ENCODE measurements around the gene FLRT1. TPM values are rescaled to one million over a fixed set of nuclear protein-coding genes. Genes with fewer than 3 reads are reported as not detected.

Gene FLRT1
- total and polyA plus RNA-seq, 4 experiments from 2014 or later = not detected

- H3K27me3 Mint-ChIP-seq = no peaks in the 10 kb centered on the region
- CTCF ChIA-PET (ENCODE audit: partially characterized antibody) = interaction anchor here (1.1 kb wide), 1 partner anchor 66 kb away, joined by 3 read pairs; no protein-coding TSS in a partner anchor
- no peak overlapping the region for H3K27ac Mint-ChIP-seq
- intact Hi-C loops (cut with micrococcal nuclease) = no loop called here
- Histone ChIP-seq H3K27me3 (ENCODE audit: insufficient read depth, low read length) (no peaks in the 10 kb centered on the region), H3K27ac (ENCODE audit: low read depth, low read length) (no peak overlapping the region), H3K4me1 (ENCODE audit: insufficient read depth, low read length) (no peaks in the 10 kb centered on the region), H3K4me3 (ENCODE audit: low read length in 2 of 2) (no peak overlapping the region), H3K36me3 (ENCODE audit: insufficient read depth, low read length) (no peaks in the 10 kb centered on the region), H3K9me3 (ENCODE audit: control insufficient read depth in 1 of 2, low read length in 2 of 2) (no peaks in the 10 kb centered on the region)
- no peaks in the 10 kb centered on the region for H3K9me3 Mint-ChIP-seq
- DNase-seq = no peak
- peaks cover 0 to under 1% (median 0%) of the 10 kb centered on the region in 4 donors for H3K4me1 Mint-ChIP-seq
- POLR2A ChIA-PET (ENCODE audit: partially characterized antibody) = no interaction called here
- no peaks in the 10 kb centered on the region for H3K36me3 Mint-ChIP-seq
- no peak overlapping the region for H3K4me3 Mint-ChIP-seq
These were observed 47.8 kb downstream of the FLRT1 start for GRCh38 chr11:64083398-64084080.

GRCh38 chr11:64084146-64084950 lies 48.6 kb downstream of the FLRT1 start:
- Mint-ChIP-seq H3K27ac (no peak overlapping the region), H3K4me1 (peaks cover 0 to 2% (median 0%) of the 10 kb centered on the region in 4 donors), H3K4me3 (no peak overlapping the region), H3K36me3 (no peaks in the 10 kb centered on the region), H3K27me3 (no peaks in the 10 kb centered on the region), H3K9me3 (no peaks in the 10 kb centered on the region)
- H3K27me3 ChIP-seq (ENCODE audit: insufficient read depth, low read length) = no peaks in the 10 kb centered on the region
- H3K36me3 ChIP-seq (ENCODE audit: insufficient read depth, low read length) = no peaks in the 10 kb centered on the region
- ChIA-PET CTCF (ENCODE audit: partially characterized antibody) (no interaction called here), POLR2A (ENCODE audit: partially characterized antibody) (no interaction called here)
- H3K4me3 ChIP-seq (ENCODE audit: low read length in 2 of 2) = no peak overlapping the region
- no peaks in the 10 kb centered on the region for H3K4me1 ChIP-seq (ENCODE audit: insufficient read depth, low read length)
- DNase-seq = no peak
- no peaks in the 10 kb centered on the region for H3K9me3 ChIP-seq (ENCODE audit: control insufficient read depth in 1 of 2, low read length in 2 of 2)
- intact Hi-C loops (cut with micrococcal nuclease) = no loop called here
- H3K27ac ChIP-seq (ENCODE audit: low read depth, low read length) = no peak overlapping the region

- Mint-ChIP-seq H3K36me3 (no peaks in the 10 kb centered on the region), H3K4me3 (no peak overlapping the region), H3K27ac (no peak overlapping the region), H3K9me3 (no peaks in the 10 kb centered on the region), H3K4me1 (peaks cover 0 to 2% (median 0%) of the 10 kb centered on the region in 4 donors), H3K27me3 (no peaks in the 10 kb centered on the region)
- no peaks in the 10 kb centered on the region for H3K27me3 ChIP-seq (ENCODE audit: insufficient read depth, low read length)
- POLR2A ChIA-PET (ENCODE audit: partially characterized antibody) = no interaction called here
- intact Hi-C loops (cut with micrococcal nuclease) = no loop called here
- no peak overlapping the region for H3K4me3 ChIP-seq (ENCODE audit: low read length in 2 of 2)
- no peak for DNase-seq
- no peaks in the 10 kb centered on the region for H3K4me1 ChIP-seq (ENCODE audit: insufficient read depth, low read length)
- CTCF ChIA-PET (ENCODE audit: partially characterized antibody) = no interaction called here
- no peak overlapping the region for H3K27ac ChIP-seq (ENCODE audit: low read depth, low read length)
- H3K36me3 ChIP-seq (ENCODE audit: insufficient read depth, low read length) = no peaks in the 10 kb centered on the region
- no peaks in the 10 kb centered on the region for H3K9me3 ChIP-seq (ENCODE audit: control insufficient read depth in 1 of 2, low read length in 2 of 2)
These were observed 49.4 kb downstream of the FLRT1 start for GRCh38 chr11:64084951-64085710.

Other genes starting within 250 kb of the FLRT1 start
- gene SPINDOC, start 222.5 kb upstream of the FLRT1 start, total RNA-seq = 10 to 100 TPM; 12.0 to 14.8 TPM
- gene SPINDOC, start 222.5 kb upstream of the FLRT1 start, polyA plus RNA-seq = under 1 TPM; 0.63 to 0.95 TPM
- gene MARK2, start 196.8 kb upstream of the FLRT1 start, total RNA-seq = 10 to 100 TPM; 60.4 to 68.0 TPM
- 10 to 100 TPM; 25.1 to 60.3 TPM for gene MARK2, start 196.8 kb upstream of the FLRT1 start, polyA plus RNA-seq
- not detected for gene RCOR2, start 118.8 kb upstream of the FLRT1 start, total RNA-seq
- gene RCOR2, start 118.8 kb upstream of the FLRT1 start, polyA plus RNA-seq = not detected
- 10 to 100 TPM; 24.2 to 24.8 TPM for gene NAA40, start 96.9 kb upstream of the FLRT1 start, total RNA-seq
- 1 to 10 TPM; 6.1 to 9.9 TPM for gene NAA40, start 96.9 kb upstream of the FLRT1 start, polyA plus RNA-seq
- 100 to 1,000 TPM; 113 to 130 TPM for gene COX8A, start 61.3 kb upstream of the FLRT1 start, total RNA-seq
- 100 to 1,000 TPM; 382 to 433 TPM for gene COX8A, start 61.3 kb upstream of the FLRT1 start, polyA plus RNA-seq
- gene OTUB1, start 49.5 kb upstream of the FLRT1 start, total RNA-seq = 10 to 100 TPM; 72.9 to 73.0 TPM
- 100 to 1,000 TPM; 132 to 171 TPM for gene OTUB1, start 49.5 kb upstream of the FLRT1 start, polyA plus RNA-seq
- gene MACROD1, start 130.2 kb downstream of the FLRT1 start, total RNA-seq = 1 to 10 TPM; 8.1 to 8.7 TPM
- gene MACROD1, start 130.2 kb downstream of the FLRT1 start, polyA plus RNA-seq = 1 to 10 TPM; 5.0 to 6.5 TPM
- 100 to 1,000 TPM in 1 of 2 experiments, 10 to 100 TPM in 1; 97.4 to 106 TPM for gene STIP1, start 150.2 kb downstream of the FLRT1 start, total RNA-seq
- gene STIP1, start 150.2 kb downstream of the FLRT1 start, polyA plus RNA-seq = 10 to 100 TPM; 37.1 to 98.8 TPM
- 100 to 1,000 TPM; 149 to 152 TPM for gene FERMT3, start 170.8 kb downstream of the FLRT1 start, total RNA-seq
- gene FERMT3, start 170.8 kb downstream of the FLRT1 start, polyA plus RNA-seq = 100 to 1,000 TPM; 198 to 202 TPM
- 10 to 100 TPM; 37.6 to 42.1 TPM for gene TRPT1, start 190.3 kb downstream of the FLRT1 start, total RNA-seq
- gene TRPT1, start 190.3 kb downstream of the FLRT1 start, polyA plus RNA-seq = 10 to 100 TPM; 31.1 to 35.3 TPM
- 100 to 1,000 TPM in 1 of 2 experiments, 10 to 100 TPM in 1; 83.9 to 101 TPM for gene NUDT22, start 190.3 kb downstream of the FLRT1 start, total RNA-seq
- gene NUDT22, start 190.3 kb downstream of the FLRT1 start, polyA plus RNA-seq = 10 to 100 TPM; 38.1 to 69.6 TPM
- gene DNAJC4, start 194.6 kb downstream of the FLRT1 start, total RNA-seq = 10 to 100 TPM; 60.6 to 64.5 TPM
- 10 to 100 TPM; 15.6 to 23.6 TPM for gene DNAJC4, start 194.6 kb downstream of the FLRT1 start, polyA plus RNA-seq
- 10 to 100 TPM; 96.8 to 97.3 TPM for gene VEGFB, start 198.7 kb downstream of the FLRT1 start, total RNA-seq
- 10 to 100 TPM in 1 of 2 donors, 1 to 10 TPM in 1; 2.3 to 22.2 TPM for gene VEGFB, start 198.7 kb downstream of the FLRT1 start, polyA plus RNA-seq
- gene FKBP2, start 205.2 kb downstream of the FLRT1 start, total RNA-seq = 10 to 100 TPM; 41.4 to 46.4 TPM
- 100 to 1,000 TPM; 106 to 107 TPM for gene FKBP2, start 205.2 kb downstream of the FLRT1 start, polyA plus RNA-seq
- gene PPP1R14B, start 211.0 kb downstream of the FLRT1 start, total RNA-seq = 10 to 100 TPM; 32.2 to 38.4 TPM
- gene PPP1R14B, start 211.0 kb downstream of the FLRT1 start, polyA plus RNA-seq = 10 to 100 TPM; 52.1 to 83.5 TPM
- gene PLCB3, start 215.6 kb downstream of the FLRT1 start, total RNA-seq = 10 to 100 TPM; 10.8 to 11.9 TPM
- gene PLCB3, start 215.6 kb downstream of the FLRT1 start, polyA plus RNA-seq = under 1 TPM in 1 of 2 donors, not detected in 1; 0.71 TPM
- 10 to 100 TPM; 23.1 to 26.2 TPM for gene BAD, start 248.7 kb downstream of the FLRT1 start, total RNA-seq
- 10 to 100 TPM; 48.2 to 70.1 TPM for gene BAD, start 248.7 kb downstream of the FLRT1 start, polyA plus RNA-seq
- gene GPR137, start 249.9 kb downstream of the FLRT1 start, total RNA-seq = 10 to 100 TPM; 30.6 to 34.7 TPM
- gene GPR137, start 249.9 kb downstream of the FLRT1 start, polyA plus RNA-seq = 10 to 100 TPM in 1 of 2 donors, 1 to 10 TPM in 1; 6.8 to 11.2 TPM